GM12878 (cell line): Measurements from ENCODE around the gene ASPM. TPM values are rescaled to one million over a fixed set of nuclear protein-coding genes. Genes with fewer than 3 reads are reported as not detected.

Source experiments
- BHLHE40 ChIP-seq, 2 experiments: fragments of 450-650 bp in 1 of 2; IDR thresholded peaks; 2 replicates each; pipeline ENCODE4 v1.6.1; 2011 to 2017; ENCODE audit warnings: low read depth in 2 of 2, borderline replicate concordance in 1 of 2, improper control_type of control experiment in 1 of 2, low read length in 1 of 2, mild to moderate bottlenecking in 1 of 2
- BMI1 ChIP-seq: fragments of 450-650 bp; IDR thresholded peaks from 2 replicates; pipeline ENCODE4 v1.6.1; 2016; ENCODE audit warnings: mild to moderate bottlenecking, moderate library complexity, borderline replicate concordance
- FOS ChIP-seq: IDR thresholded peaks from 3 replicates; pipeline ENCODE4 v1.6.1; 2011; ENCODE audit warnings: borderline replicate concordance; ENCODE audit not compliant: insufficient read length; ENCODE audit errors: extremely low read depth
- GATAD2B ChIP-seq: fragments of 450-650 bp; conservative IDR thresholded peaks from 2 replicates; pipeline ENCODE4 v1.6.1; 2017; ENCODE audit warnings: low read depth, mild to moderate bottlenecking, moderate library complexity
- IKZF1 ChIP-seq: fragments of 450-650 bp; conservative IDR thresholded peaks from 2 replicates; pipeline ENCODE4 v1.6.1; 2017; ENCODE audit warnings: antibody characterized with exemption, mild to moderate bottlenecking
- IKZF2 ChIP-seq, 2 experiments: fragments of 450-650 bp; IDR thresholded peaks; 2 replicates each; pipeline ENCODE4 v1.6.1; 2017; ENCODE audit warnings: mild to moderate bottlenecking in 2 of 2, moderate library complexity in 2 of 2
- IRF4 ChIP-seq: IDR thresholded peaks from 2 replicates; pipeline ENCODE4 v1.6.1; 2011; ENCODE audit warnings: low read depth, low read length
- KDM1A ChIP-seq: fragments of 200-600 bp; sonication (generic); IDR thresholded peaks from 2 replicates; pipeline ENCODE4 v1.6.1; 2016; ENCODE audit warnings: borderline replicate concordance
- MEF2A ChIP-seq: IDR thresholded peaks from 2 replicates; pipeline ENCODE4 v1.6.1; 2011; ENCODE audit warnings: low read depth, mild to moderate bottlenecking, low read length, moderate library complexity; ENCODE audit not compliant: insufficient read depth
- MEF2B ChIP-seq: fragments of 450-650 bp; IDR thresholded peaks from 2 replicates; pipeline ENCODE4 v1.6.1; 2018; ENCODE audit warnings: mild to moderate bottlenecking, moderate library complexity; ENCODE audit not compliant: partially characterized antibody, poor library complexity, severe bottlenecking
- PML ChIP-seq: IDR thresholded peaks from 2 replicates; pipeline ENCODE4 v1.6.1; 2012; ENCODE audit warnings: low read length, inconsistent platforms
- RAD21 ChIP-seq: IDR thresholded peaks from 2 replicates; pipeline ENCODE4 v1.6.1; 2011; ENCODE audit warnings: mild to moderate bottlenecking, low read depth, low read length, moderate library complexity; ENCODE audit not compliant: insufficient read depth
- RAD51 ChIP-seq: fragments of 450-650 bp; IDR thresholded peaks from 2 replicates; pipeline ENCODE4 v1.6.1; 2016; ENCODE audit warnings: moderate library complexity, mild to moderate bottlenecking, inconsistent platforms
- RCOR1 ChIP-seq: conservative IDR thresholded peaks from 2 replicates; pipeline ENCODE4 v1.6.1; 2012; ENCODE audit warnings: low read depth, low read length, improper control_type of control experiment
- RUNX3 ChIP-seq: IDR thresholded peaks from 2 replicates; pipeline ENCODE4 v1.6.1; 2012; ENCODE audit warnings: low read length, inconsistent platforms
- SIN3A ChIP-seq: IDR thresholded peaks from 2 replicates; pipeline ENCODE4 v1.6.1; 2012; ENCODE audit warnings: low read depth, low read length, improper control_type of control experiment
- SIX5 ChIP-seq: IDR thresholded peaks from 2 replicates; pipeline ENCODE4 v1.6.1; 2011; ENCODE audit warnings: mild to moderate bottlenecking, low read depth, low read length, moderate library complexity; ENCODE audit not compliant: severe bottlenecking
- SP1 ChIP-seq: IDR thresholded peaks from one replicate; pipeline ENCODE4 v1.6.1; 2011; ENCODE audit warnings: low read depth, low read length
- TBL1XR1 ChIP-seq: IDR thresholded peaks from 2 replicates; pipeline ENCODE4 v1.6.1; 2012; ENCODE audit warnings: low read depth, low read length, improper control_type of control experiment
- TCF3 ChIP-seq: IDR thresholded peaks from 2 replicates; pipeline ENCODE4 v1.6.1; 2012; ENCODE audit warnings: low read depth, mild to moderate bottlenecking, low read length, borderline replicate concordance; ENCODE audit not compliant: insufficient read depth
- YY1 ChIP-seq: IDR thresholded peaks from 2 replicates; pipeline ENCODE4 v1.6.1; 2011; ENCODE audit warnings: low read depth, mild to moderate bottlenecking, low read length
- polyA plus RNA-seq, 11 experiments: library from polyadenylated mRNA; depleted of rRNA in 4 of 11; unstranded in 6 of 11; stranded (reverse) in 5 of 11; fragments of >200 nt; fragmentation: Nextera tagmentation in 4 of 11; fragmentation: Illumina TruSeq in 1 of 11; extraction: Ambion mirVana in 4 of 11; extraction: Trizol in 1 of 11; gene quantifications; 1 replicate in 1 of 11; 2 replicates in 10 of 11; pipeline versions ENCODE4 v1.2.1 to v1.2.3, GENCODE V29; 2011 to 2016; ENCODE audit warnings: inconsistent platforms in 2 of 11, missing spikeins in 2 of 11, low read depth in 1 of 11
- total RNA-seq, 4 experiments: library from RNA; depleted of rRNA in 3 of 4; stranded (reverse); fragments of >200 nt in 3 of 4; fragmentation: Illumina TruSeq in 1 of 4; extraction: Trizol in 1 of 4; gene quantifications; 2 replicates each; pipeline versions ENCODE4 v1.2.1 to v1.2.3, GENCODE V29; 2013 to 2021
- TF ChIP-seq, protein P1 (sequence below): fragments of 450-650 bp; IDR thresholded peaks from 2 replicates; pipeline ENCODE4 v1.6.1; 2017; ENCODE audit warnings: mild to moderate bottlenecking, moderate library complexity
- TF ChIP-seq, protein P2 (sequence below): fragments of 450-650 bp; conservative IDR thresholded peaks from 2 replicates; pipeline ENCODE4 v1.6.1; 2017; ENCODE audit warnings: mild to moderate bottlenecking, moderate library complexity
- TF ChIP-seq, protein P3 (sequence below): IDR thresholded peaks from 2 replicates; pipeline ENCODE4 v1.6.1; 2012; ENCODE audit warnings: low read depth, low read length, improper control_type of control experiment

The ASPM gene
- total and polyA plus RNA-seq, 10 of the 15 experiments (the other 5 are each of a cell fraction or from before 2014, with no cell fraction given): 16.2 to 54.9 (median 26.4) TPM

DNA sequence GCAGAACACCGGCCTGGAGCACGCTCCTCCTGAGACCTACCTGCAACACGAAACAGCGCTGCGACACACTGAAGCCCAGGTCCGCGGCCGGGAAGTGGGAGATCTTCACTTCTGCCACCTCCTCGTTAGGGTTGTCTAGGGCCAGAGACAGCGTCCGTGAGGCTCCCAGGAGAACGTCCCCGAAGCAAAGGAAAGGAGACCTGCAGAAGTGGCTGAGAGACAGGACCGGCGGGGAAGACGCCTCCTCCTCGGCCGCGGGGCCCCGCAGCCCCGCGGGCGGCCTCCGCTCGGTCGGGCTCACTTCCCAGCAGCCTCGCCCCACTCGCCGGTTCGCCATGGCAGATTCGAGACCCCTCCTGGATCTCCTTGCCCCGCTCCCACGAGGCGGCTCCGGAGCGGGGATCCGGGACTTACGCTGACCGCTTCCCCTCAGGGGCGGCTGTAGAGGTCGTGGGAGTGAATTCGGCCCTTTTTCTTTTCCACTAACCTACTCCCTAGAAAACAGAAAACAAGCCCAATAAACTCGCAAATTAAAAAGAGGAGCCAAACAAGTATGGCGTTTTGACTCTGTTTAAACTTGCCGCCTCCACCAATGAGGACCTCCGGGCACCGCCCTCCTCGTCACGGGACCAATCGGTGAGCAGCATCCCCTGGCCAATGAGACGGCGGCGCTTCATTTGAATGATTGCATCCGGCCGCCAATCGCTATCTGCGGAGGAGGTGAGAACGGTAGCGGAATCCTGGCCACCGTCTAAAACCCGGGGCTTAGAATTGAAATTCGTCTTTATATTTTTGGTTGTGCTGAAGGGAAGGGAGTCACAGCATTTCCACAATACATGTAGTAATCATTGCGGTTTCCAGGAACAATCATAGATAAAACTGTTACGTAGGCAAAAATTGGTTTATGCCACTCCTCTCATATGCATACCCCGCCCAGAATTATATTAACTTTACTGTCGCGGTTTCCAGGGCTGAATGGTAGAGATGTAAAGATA is at the start of gene ASPM (continued):
- TF ChIP-seq, protein P1, sequence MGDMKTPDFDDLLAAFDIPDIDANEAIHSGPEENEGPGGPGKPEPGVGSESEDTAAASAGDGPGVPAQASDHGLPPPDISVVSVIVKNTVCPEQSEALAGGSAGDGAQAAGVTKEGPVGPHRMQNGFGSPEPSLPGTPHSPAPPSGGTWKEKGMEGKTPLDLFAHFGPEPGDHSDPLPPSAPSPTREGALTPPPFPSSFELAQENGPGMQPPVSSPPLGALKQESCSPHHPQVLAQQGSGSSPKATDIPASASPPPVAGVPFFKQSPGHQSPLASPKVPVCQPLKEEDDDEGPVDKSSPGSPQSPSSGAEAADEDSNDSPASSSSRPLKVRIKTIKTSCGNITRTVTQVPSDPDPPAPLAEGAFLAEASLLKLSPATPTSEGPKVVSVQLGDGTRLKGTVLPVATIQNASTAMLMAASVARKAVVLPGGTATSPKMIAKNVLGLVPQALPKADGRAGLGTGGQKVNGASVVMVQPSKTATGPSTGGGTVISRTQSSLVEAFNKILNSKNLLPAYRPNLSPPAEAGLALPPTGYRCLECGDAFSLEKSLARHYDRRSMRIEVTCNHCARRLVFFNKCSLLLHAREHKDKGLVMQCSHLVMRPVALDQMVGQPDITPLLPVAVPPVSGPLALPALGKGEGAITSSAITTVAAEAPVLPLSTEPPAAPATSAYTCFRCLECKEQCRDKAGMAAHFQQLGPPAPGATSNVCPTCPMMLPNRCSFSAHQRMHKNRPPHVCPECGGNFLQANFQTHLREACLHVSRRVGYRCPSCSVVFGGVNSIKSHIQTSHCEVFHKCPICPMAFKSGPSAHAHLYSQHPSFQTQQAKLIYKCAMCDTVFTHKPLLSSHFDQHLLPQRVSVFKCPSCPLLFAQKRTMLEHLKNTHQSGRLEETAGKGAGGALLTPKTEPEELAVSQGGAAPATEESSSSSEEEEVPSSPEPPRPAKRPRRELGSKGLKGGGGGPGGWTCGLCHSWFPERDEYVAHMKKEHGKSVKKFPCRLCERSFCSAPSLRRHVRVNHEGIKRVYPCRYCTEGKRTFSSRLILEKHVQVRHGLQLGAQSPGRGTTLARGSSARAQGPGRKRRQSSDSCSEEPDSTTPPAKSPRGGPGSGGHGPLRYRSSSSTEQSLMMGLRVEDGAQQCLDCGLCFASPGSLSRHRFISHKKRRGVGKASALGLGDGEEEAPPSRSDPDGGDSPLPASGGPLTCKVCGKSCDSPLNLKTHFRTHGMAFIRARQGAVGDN: no peak
- TF ChIP-seq, protein P2, sequence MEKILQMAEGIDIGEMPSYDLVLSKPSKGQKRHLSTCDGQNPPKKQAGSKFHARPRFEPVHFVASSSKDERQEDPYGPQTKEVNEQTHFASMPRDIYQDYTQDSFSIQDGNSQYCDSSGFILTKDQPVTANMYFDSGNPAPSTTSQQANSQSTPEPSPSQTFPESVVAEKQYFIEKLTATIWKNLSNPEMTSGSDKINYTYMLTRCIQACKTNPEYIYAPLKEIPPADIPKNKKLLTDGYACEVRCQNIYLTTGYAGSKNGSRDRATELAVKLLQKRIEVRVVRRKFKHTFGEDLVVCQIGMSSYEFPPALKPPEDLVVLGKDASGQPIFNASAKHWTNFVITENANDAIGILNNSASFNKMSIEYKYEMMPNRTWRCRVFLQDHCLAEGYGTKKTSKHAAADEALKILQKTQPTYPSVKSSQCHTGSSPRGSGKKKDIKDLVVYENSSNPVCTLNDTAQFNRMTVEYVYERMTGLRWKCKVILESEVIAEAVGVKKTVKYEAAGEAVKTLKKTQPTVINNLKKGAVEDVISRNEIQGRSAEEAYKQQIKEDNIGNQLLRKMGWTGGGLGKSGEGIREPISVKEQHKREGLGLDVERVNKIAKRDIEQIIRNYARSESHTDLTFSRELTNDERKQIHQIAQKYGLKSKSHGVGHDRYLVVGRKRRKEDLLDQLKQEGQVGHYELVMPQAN: peak; percentile 100
- TF ChIP-seq RCOR1: no peak
- TF ChIP-seq SIX5: no peak
- no peak for TF ChIP-seq PML
- no peak for TF ChIP-seq RAD51
- TF ChIP-seq IKZF2 (IDR thresholded peaks at IDR 0.05): no peak
- no peak for TF ChIP-seq RAD21
- TF ChIP-seq FOS: peak; percentile 55
- TF ChIP-seq SIN3A: peak; percentile 99
- no peak for TF ChIP-seq MEF2B
- peak; percentile 98 for TF ChIP-seq SP1
- no peak for TF ChIP-seq KDM1A
- peak; percentile 86 for TF ChIP-seq YY1
- no peak for TF ChIP-seq BMI1
- TF ChIP-seq, protein P3, sequence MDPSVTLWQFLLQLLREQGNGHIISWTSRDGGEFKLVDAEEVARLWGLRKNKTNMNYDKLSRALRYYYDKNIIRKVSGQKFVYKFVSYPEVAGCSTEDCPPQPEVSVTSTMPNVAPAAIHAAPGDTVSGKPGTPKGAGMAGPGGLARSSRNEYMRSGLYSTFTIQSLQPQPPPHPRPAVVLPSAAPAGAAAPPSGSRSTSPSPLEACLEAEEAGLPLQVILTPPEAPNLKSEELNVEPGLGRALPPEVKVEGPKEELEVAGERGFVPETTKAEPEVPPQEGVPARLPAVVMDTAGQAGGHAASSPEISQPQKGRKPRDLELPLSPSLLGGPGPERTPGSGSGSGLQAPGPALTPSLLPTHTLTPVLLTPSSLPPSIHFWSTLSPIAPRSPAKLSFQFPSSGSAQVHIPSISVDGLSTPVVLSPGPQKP: no peak
- peak; percentile 61 for TF ChIP-seq RUNX3
- peak; percentile 12; the same call in 1 of the 2 replicates for TF ChIP-seq IKZF1
- no peak for TF ChIP-seq TCF3
- no peak for TF ChIP-seq GATAD2B
- peak in 1 of 2 experiments; percentile 18; a peak in 1 of 4 replicates for TF ChIP-seq BHLHE40 (IDR thresholded peaks at IDR 0.05; ENCODE audit: borderline replicate concordance in 1 of 2, low read depth in 2 of 2, low read length in 1 of 2)
- TF ChIP-seq TBL1XR1: no peak
- no peak for TF ChIP-seq IRF4
- no peak for TF ChIP-seq MEF2A
